HCT116 (cell line): ENCODE results near the gene CNDP1.

Experiments used
- CEBPB ChIP-seq: IDR thresholded peaks from 2 replicates; pipeline ENCODE4 v1.6.1; 2012; ENCODE audit warnings: low read depth
- EZH2phosphoT487 ChIP-seq: fragments of 200-600 bp; IDR thresholded peaks from 2 replicates; pipeline ENCODE4 v1.6.1; 2018; ENCODE audit warnings: antibody characterized with exemption, borderline replicate concordance
- ZNF274 ChIP-seq: fragments of 200-500 bp; sonication (Bioruptor generic); IDR thresholded peaks from 2 replicates; pipeline ENCODE4 v1.6.1; 2014; ENCODE audit warnings: mild to moderate bottlenecking, low read depth, low read length, inconsistent platforms
- TF ChIP-seq, protein P1 (sequence below), 3 experiments: fragments of 200-600 bp in 1 of 3; sonication (generic) in 1 of 3; IDR thresholded peaks in 2 of 3; conservative IDR thresholded peaks in 1 of 3; 2 replicates each; pipeline ENCODE4 v1.5.1; 2012 to 2017; ENCODE audit warnings: low read depth in 2 of 3, low read length in 2 of 3, antibody characterized with exemption in 1 of 3, borderline replicate concordance in 1 of 3, control low read depth in 1 of 3, mild to moderate bottlenecking in 1 of 3, mixed read lengths in 1 of 3, mixed run types in 1 of 3, moderate library complexity in 1 of 3; ENCODE audit not compliant: insufficient read depth in 1 of 3
- TF ChIP-seq, protein P2 (sequence below): IDR thresholded peaks from 2 replicates; pipeline ENCODE4 v1.6.1; 2012
- TF ChIP-seq, protein P3 (sequence below): IDR thresholded peaks from 2 replicates; pipeline ENCODE4 v1.6.1; 2012; ENCODE audit warnings: low read depth

DNA sequence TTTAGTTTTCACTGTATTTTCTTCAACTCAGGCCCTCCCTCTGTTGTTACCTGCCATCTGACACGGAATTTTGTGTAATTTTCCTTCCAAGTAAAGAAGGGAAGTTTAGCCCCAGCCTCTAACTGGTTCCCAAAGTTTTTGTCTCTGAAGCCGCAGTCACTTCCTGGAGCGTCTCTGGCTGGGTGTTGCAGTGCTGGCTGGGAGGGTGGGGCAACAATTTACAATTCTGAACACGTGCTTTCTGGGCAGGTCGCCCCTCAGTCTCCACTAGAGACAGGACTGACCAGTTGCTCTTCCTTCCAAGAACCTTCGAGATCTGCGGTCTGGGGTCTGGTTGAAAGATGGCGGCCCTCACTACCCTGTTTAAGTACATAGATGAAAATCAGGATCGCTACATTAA, 34.7 kb upstream of the CNDP1 start:
- no peak for TF ChIP-seq ZNF274
- TF ChIP-seq, protein P1, sequence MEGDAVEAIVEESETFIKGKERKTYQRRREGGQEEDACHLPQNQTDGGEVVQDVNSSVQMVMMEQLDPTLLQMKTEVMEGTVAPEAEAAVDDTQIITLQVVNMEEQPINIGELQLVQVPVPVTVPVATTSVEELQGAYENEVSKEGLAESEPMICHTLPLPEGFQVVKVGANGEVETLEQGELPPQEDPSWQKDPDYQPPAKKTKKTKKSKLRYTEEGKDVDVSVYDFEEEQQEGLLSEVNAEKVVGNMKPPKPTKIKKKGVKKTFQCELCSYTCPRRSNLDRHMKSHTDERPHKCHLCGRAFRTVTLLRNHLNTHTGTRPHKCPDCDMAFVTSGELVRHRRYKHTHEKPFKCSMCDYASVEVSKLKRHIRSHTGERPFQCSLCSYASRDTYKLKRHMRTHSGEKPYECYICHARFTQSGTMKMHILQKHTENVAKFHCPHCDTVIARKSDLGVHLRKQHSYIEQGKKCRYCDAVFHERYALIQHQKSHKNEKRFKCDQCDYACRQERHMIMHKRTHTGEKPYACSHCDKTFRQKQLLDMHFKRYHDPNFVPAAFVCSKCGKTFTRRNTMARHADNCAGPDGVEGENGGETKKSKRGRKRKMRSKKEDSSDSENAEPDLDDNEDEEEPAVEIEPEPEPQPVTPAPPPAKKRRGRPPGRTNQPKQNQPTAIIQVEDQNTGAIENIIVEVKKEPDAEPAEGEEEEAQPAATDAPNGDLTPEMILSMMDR (IDR thresholded peaks at IDR 0.05 in 2 of 3, conservative IDR thresholded peaks at IDR 0.05 in 1 of 3; ENCODE audit: borderline replicate concordance in 1 of 3, insufficient read depth in 1 of 3, low read depth in 2 of 3, low read length in 2 of 3), result no peak
- TF ChIP-seq, protein P2, sequence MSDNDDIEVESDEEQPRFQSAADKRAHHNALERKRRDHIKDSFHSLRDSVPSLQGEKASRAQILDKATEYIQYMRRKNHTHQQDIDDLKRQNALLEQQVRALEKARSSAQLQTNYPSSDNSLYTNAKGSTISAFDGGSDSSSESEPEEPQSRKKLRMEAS, result no peak
- TF ChIP-seq CEBPB, result no peak
- no peak for TF ChIP-seq EZH2phosphoT487
- TF ChIP-seq, protein P3, sequence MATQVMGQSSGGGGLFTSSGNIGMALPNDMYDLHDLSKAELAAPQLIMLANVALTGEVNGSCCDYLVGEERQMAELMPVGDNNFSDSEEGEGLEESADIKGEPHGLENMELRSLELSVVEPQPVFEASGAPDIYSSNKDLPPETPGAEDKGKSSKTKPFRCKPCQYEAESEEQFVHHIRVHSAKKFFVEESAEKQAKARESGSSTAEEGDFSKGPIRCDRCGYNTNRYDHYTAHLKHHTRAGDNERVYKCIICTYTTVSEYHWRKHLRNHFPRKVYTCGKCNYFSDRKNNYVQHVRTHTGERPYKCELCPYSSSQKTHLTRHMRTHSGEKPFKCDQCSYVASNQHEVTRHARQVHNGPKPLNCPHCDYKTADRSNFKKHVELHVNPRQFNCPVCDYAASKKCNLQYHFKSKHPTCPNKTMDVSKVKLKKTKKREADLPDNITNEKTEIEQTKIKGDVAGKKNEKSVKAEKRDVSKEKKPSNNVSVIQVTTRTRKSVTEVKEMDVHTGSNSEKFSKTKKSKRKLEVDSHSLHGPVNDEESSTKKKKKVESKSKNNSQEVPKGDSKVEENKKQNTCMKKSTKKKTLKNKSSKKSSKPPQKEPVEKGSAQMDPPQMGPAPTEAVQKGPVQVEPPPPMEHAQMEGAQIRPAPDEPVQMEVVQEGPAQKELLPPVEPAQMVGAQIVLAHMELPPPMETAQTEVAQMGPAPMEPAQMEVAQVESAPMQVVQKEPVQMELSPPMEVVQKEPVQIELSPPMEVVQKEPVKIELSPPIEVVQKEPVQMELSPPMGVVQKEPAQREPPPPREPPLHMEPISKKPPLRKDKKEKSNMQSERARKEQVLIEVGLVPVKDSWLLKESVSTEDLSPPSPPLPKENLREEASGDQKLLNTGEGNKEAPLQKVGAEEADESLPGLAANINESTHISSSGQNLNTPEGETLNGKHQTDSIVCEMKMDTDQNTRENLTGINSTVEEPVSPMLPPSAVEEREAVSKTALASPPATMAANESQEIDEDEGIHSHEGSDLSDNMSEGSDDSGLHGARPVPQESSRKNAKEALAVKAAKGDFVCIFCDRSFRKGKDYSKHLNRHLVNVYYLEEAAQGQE, result no peak
